HL-60 (cell line): ENCODE measurements around the gene SH3TC2.

ENCODE experiments used
- DNase-seq, 2 experiments: peaks; one replicate each; pipeline ENCODE4 v3.0.0-alpha.2; 2010 to 2020; ENCODE audit warnings: low read depth in 1 of 2, low spot score in 1 of 2
- H3K27ac ChIP-seq: fragments of 250-450 bp; sonication (Bioruptor Pico); replicated peaks from 2 replicates; pipeline ENCODE4 v1.5.1; 2020; ENCODE audit warnings: mild to moderate bottlenecking, moderate library complexity
- H3K27me3 ChIP-seq: fragments of 250-450 bp; sonication (Bioruptor Pico); 2 replicates; pipeline ENCODE4 v1.5.1; 2021; ENCODE audit warnings: mild to moderate bottlenecking, moderate library complexity; ENCODE audit not compliant: insufficient read depth, poor library complexity, severe bottlenecking
- H3K4me3 ChIP-seq: replicated peaks from 2 replicates; pipeline ENCODE4 v1.5.1; 2011; ENCODE audit warnings: mild to moderate bottlenecking, control low read depth, low read length; ENCODE audit not compliant: insufficient read depth
- CTCF ChIP-seq: IDR thresholded peaks from one replicate; pipeline ENCODE4 v1.5.1; 2011; ENCODE audit warnings: low read length, control low read depth, inconsistent platforms; ENCODE audit not compliant: insufficient read depth
- GABPA ChIP-seq: IDR thresholded peaks from 2 replicates; pipeline ENCODE4 v1.6.1; 2012; ENCODE audit warnings: low read depth
- POLR2AphosphoS5 ChIP-seq: IDR thresholded peaks from 2 replicates; pipeline ENCODE4 v1.6.1; 2012; ENCODE audit warnings: low read depth
- REST ChIP-seq: IDR thresholded peaks from 2 replicates; pipeline ENCODE4 v1.6.1; 2012; ENCODE audit warnings: low read depth; ENCODE audit not compliant: insufficient replicate concordance
- SPI1 ChIP-seq: IDR thresholded peaks from 2 replicates; pipeline ENCODE4 v1.6.1; 2012; ENCODE audit warnings: low read depth, mild to moderate bottlenecking, borderline replicate concordance

SH3TC2 gene

GRCh38 chr5:149027636-149028035, 35.2 kb downstream of the SH3TC2 start:
- TF ChIP-seq SPI1 (no peak), GABPA (no peak), POLR2AphosphoS5 (no peak), REST (no peak), CTCF (no peak)
- no peak for DNase-seq
- no peaks in the 10 kb centered on the region for H3K27me3 ChIP-seq
- no peak overlapping the region for H3K27ac ChIP-seq
- no peak overlapping the region for H3K4me3 ChIP-seq

- H3K27ac ChIP-seq, result no peak overlapping the region
- no peaks in the 10 kb centered on the region for H3K27me3 ChIP-seq
- no peak overlapping the region for H3K4me3 ChIP-seq
- no peak for DNase-seq
- TF ChIP-seq POLR2AphosphoS5 (no peak), SPI1 (no peak), GABPA (no peak)
Observed at GRCh38 chr5:149024943-149025342, 37.9 kb downstream of the SH3TC2 start.

GRCh38 chr5:149024477-149024876, 38.4 kb downstream of the SH3TC2 start:
- Histone ChIP-seq H3K27me3 (no peaks in the 10 kb centered on the region), H3K4me3 (no peak overlapping the region), H3K27ac (no peak overlapping the region)
- TF ChIP-seq POLR2AphosphoS5 (no peak), REST (no peak), CTCF (no peak), GABPA (no peak), SPI1 (no peak)
- no peak for DNase-seq

- TF ChIP-seq GABPA (no peak), POLR2AphosphoS5 (no peak), CTCF (no peak), REST (no peak), SPI1 (no peak)
- no peak overlapping the region for H3K4me3 ChIP-seq
- no peak overlapping the region for H3K27ac ChIP-seq
- no peaks in the 10 kb centered on the region for H3K27me3 ChIP-seq
- no peak for DNase-seq
Observed at GRCh38 chr5:149022200-149022599, 40.7 kb downstream of the SH3TC2 start.
